Measurements from ENCODE around the gene DSN1. TPM values are rescaled to one million over a fixed set of nuclear protein-coding genes. Genes with fewer than 3 reads are reported as not detected.

The DSN1 gene
- total RNA-seq, 1 experiment from 2014 or later, result 75.3 TPM

DNA sequence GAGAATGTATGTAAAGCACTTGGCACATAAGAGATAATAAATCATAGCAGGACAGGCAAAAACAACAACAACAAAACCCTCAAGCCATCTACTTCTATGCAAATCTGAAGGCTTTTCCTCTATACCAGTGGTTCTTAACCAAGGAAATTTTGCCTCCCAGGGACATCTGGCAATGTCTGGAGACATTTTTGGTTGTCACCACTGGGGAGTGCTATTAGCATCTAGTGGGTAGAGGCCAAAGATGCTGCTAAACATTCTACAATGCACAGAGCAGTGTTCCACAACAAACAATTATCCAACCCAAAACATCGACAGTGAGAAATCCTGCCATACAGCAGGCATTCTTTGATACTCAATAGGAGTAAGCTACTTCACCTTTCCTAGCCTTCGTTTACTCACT, 55.9 kb downstream of the DSN1 start:
- H3K9me3 ChIP-seq (replicated peaks), result no peaks in the 10 kb centered on the region
- H3K4me1 ChIP-seq, result no peaks in the 10 kb centered on the region
- peaks cover 8% of the 10 kb centered on the region for H3K36me3 ChIP-seq
- no peaks in the 10 kb centered on the region for H3K27me3 ChIP-seq
- peak in 1 of 2 experiments; percentile 45 for DNase-seq
- no peak overlapping the region for H3K27ac ChIP-seq
- no peak overlapping the region for H3K4me3 ChIP-seq

DNA sequence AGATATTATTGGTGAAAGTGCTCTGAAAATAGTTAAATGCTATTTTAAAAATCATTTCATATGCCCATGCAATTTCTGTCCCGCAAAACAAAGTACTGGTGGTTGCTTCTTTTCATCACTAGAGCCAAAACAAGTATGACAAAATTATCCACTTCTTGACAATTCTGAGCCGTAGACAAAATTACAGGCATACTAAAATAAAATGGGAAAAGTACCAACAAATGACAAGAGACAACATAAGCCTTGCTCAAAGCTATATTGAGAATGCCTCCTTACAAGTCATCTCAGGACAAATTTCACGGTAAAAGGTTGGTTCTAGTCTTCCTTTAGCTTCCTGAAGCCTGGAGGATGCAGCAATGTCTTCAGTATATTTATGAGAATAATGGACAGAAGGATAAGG, 56.5 kb downstream of the DSN1 start:
- H3K4me1 ChIP-seq, result no peaks in the 10 kb centered on the region
- no peaks in the 10 kb centered on the region for H3K27me3 ChIP-seq
- no peaks in the 10 kb centered on the region for H3K9me3 ChIP-seq (replicated peaks)
- H3K4me3 ChIP-seq, result no peak overlapping the region
- no peak overlapping the region for H3K27ac ChIP-seq
- DNase-seq, result no peak
- H3K36me3 ChIP-seq, result peaks cover 9% of the 10 kb centered on the region

DNA sequence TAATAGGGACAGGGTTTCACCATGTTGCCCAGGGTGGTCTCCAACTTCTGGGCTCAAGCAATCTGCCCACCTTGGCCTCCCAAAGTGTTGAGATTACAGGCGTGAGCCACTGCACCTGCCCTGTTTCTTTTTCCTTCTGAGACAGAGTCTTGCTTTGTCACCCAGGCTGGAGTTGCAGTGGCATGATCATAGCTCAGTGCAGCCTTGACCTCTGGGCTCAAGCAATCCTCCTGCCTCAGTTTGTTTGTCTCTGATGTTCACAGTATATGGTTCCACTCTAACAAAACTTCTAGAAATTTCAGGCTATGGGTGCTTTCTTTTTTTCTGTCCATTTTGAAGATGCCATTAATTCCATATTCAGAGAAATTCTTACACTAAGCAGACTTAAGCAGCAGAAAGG, 60.8 kb downstream of the DSN1 start:
- no peak for DNase-seq
- H3K36me3 ChIP-seq, result peaks cover 3% of the 10 kb centered on the region; the same call in 1 of the 2 replicates

DNA sequence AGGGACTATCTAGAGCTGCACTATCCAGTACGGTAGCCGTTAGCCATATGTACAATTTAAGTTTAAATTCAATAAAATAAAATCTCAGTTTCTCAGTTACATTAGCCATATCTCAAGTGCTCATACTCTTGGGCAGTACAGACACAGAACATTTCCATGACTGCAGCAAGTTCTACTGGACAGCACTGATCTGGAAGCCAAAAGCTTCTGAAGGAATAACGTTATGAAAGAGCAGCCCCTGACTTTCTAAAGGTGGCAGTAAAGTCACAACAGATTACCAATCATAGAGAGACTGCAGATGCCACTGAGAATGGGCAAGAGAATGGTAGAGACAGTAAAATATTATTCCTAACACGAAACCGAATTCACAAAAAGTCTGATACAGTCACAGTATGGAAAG, 64.4 kb downstream of the DSN1 start:
- Histone ChIP-seq H3K9me3 (replicated peaks) (no peaks in the 10 kb centered on the region), H3K27me3 (no peaks in the 10 kb centered on the region), H3K4me3 (no peak overlapping the region), H3K27ac (no peak overlapping the region), H3K4me1 (no peaks in the 10 kb centered on the region), H3K36me3 (peaks cover 5% of the 10 kb centered on the region; the same call in 1 of the 2 replicates)
- no peak for DNase-seq

More for the DNA sequence above, 60.8 kb downstream of the DSN1 start:
- Histone ChIP-seq H3K27me3 (no peaks in the 10 kb centered on the region), H3K9me3 (replicated peaks) (no peaks in the 10 kb centered on the region), H3K4me1 (no peaks in the 10 kb centered on the region), H3K4me3 (no peak overlapping the region), H3K27ac (no peak overlapping the region)

DNA sequence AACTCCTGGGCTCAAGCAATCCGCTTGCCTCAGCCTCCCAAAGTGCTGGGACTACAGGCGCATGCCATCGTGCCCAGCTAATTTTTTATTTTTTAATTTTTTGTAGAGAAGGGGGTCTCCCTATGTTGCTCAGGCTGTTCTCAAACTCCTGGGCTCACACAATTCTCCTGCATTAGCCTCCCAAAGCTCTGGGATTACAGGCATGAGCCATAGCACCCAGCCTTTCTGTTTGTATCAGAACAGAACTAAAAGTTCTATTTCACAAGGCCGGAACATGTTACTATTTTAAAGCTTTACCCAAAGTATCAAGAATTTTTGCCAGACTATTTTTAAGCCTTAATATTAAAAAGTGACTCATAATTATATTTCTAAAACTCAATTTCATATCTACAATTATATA, 70.0 kb downstream of the DSN1 start:
- H3K4me3 ChIP-seq, result no peak overlapping the region
- H3K4me1 ChIP-seq, result no peaks in the 10 kb centered on the region
- no peaks in the 10 kb centered on the region for H3K9me3 ChIP-seq (replicated peaks)
- no peak overlapping the region for H3K27ac ChIP-seq
- H3K27me3 ChIP-seq, result no peaks in the 10 kb centered on the region
- H3K36me3 ChIP-seq, result peaks cover 5% of the 10 kb centered on the region; the same call in 1 of the 2 replicates
- DNase-seq, result no peak

Other genes with a start within 250 kb of the DSN1 start
- 0.49 and 0.76 TPM in 2 replicates for gene MYL9, start 232.2 kb downstream of the DSN1 start, total RNA-seq (2014; rRNA removed; shearing (Covaris generic))
- 71.1 and 75.5 TPM in 2 replicates for gene TGIF2, start 200.2 kb downstream of the DSN1 start, total RNA-seq (2014; rRNA removed; shearing (Covaris generic))
- gene RAB5IF, start 168.0 kb downstream of the DSN1 start, total RNA-seq (2014; rRNA removed; shearing (Covaris generic)), result 125 and 131 TPM in 2 replicates
- 0.06 TPM in 1 of 2 replicates, not detected in the other for gene SLA2, start 127.6 kb downstream of the DSN1 start, total RNA-seq (2014; rRNA removed; shearing (Covaris generic))
- gene NDRG3, start 27.7 kb downstream of the DSN1 start, total RNA-seq (2014; rRNA removed; shearing (Covaris generic)), result 46.6 and 46.7 TPM in 2 replicates
- 1.8 and 1.9 TPM in 2 replicates for gene TLDC2, start 102.4 kb upstream of the DSN1 start, total RNA-seq (2014; rRNA removed; shearing (Covaris generic))
- gene SAMHD1, start 177.9 kb upstream of the DSN1 start, total RNA-seq (2014; rRNA removed; shearing (Covaris generic)), result 10.1 and 11.9 TPM in 2 replicates

All from SJCRH30 (cell line).